GM12872 (cell line): ENCODE measurements around the gene KRT79.

ENCODE experiments used
- TF ChIP-seq, protein P1 (sequence below): IDR thresholded peaks from 3 replicates; pipeline ENCODE4 v1.5.1; 2011; ENCODE audit warnings: low read depth, mild to moderate bottlenecking, low read length, moderate library complexity; ENCODE audit not compliant: insufficient read depth

The KRT79 gene

DNA sequence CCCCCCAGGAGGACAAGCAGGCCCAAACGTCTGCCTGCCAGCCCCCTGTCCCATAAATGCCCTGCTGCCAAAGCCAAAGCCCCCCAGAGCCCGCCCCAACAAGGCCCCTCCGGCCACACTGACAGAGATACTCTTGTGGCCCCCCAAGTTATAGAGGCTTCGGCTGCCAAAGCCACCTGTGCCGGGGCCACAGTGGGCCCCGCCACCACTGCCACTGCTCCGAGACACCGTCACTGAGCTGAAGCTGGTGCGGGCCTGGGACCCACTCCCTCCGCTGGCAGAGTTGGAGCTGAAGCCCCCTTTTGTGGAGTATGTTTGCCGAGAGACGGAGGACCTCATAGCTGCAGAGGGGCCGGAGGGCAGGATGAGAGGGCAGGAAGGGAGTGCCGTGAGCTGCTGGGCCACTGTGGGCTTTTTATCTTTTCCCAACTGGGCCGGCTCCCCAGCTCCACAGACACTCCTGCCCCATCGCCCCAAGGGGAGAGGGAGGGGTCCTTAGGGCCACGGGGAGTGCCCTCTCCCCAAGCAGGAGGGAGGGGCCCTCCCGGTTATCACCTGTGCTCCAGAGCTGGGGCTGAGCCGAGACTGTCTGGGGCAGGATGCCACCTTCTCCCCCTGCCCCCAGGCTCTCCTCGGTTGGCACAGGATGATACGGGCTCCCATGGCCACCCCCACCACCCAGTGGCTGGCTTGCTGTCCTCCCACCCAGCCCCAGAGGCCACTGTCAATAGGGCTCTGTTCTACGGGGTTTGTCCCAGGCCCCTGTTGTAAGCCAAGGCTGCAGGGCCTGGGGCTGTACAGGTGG, at the start of gene KRT79:
Gene KRT79 (minus strand): TSS at position 390 of the 805 bp plus-strand sequence. CDS start 51 bp downstream, at position 339.
- TF ChIP-seq, protein P1, sequence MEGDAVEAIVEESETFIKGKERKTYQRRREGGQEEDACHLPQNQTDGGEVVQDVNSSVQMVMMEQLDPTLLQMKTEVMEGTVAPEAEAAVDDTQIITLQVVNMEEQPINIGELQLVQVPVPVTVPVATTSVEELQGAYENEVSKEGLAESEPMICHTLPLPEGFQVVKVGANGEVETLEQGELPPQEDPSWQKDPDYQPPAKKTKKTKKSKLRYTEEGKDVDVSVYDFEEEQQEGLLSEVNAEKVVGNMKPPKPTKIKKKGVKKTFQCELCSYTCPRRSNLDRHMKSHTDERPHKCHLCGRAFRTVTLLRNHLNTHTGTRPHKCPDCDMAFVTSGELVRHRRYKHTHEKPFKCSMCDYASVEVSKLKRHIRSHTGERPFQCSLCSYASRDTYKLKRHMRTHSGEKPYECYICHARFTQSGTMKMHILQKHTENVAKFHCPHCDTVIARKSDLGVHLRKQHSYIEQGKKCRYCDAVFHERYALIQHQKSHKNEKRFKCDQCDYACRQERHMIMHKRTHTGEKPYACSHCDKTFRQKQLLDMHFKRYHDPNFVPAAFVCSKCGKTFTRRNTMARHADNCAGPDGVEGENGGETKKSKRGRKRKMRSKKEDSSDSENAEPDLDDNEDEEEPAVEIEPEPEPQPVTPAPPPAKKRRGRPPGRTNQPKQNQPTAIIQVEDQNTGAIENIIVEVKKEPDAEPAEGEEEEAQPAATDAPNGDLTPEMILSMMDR = no peak

DNA sequence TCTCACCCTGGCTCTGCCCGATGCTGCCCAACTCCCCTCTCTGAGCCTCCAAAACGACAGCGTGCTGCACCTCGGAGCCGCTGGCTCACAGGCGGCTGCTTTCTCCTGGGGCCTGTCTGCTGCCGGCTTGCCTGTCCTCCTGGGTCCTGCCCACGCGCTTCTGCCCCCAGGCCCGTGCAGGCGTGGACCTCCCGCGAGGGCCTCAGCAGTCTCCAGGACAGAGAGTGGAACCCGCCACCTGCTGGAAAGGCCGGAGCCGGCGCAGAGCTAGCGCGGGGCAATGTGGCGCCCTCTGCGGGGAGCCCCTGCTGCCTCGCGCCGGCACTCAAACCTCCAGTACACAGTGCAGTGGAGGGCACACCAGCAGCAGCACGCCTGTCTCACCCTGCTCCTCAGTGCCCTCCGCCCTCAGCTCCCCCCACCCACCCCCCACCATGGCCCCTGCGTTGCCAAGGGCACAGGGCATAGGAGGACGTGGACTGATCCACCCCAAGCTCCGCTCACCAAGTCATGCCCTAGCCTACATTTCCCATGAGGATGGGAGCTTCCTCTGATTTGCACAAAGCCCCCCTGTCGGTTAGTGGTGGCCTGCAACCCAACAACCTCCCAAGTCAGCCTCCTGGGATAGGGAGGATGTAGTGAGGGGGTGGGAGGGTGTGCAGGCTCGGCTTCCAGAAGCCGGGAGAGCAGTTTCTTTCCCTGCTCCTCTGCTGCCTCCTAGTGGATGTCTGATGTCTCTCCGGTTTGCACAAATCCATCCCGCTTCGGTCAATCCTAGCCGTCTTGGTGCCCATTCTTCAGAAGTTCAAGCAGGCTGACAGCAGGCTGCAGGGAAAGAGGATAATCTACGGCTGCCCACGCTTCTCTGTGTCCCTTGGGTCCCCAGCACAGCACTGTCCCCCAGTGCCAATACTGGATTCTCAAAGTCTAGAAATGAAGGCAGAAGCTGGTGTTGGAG, 45.6 kb upstream of the KRT79 start:
- TF ChIP-seq, protein P1 = peak; percentile 97

DNA sequence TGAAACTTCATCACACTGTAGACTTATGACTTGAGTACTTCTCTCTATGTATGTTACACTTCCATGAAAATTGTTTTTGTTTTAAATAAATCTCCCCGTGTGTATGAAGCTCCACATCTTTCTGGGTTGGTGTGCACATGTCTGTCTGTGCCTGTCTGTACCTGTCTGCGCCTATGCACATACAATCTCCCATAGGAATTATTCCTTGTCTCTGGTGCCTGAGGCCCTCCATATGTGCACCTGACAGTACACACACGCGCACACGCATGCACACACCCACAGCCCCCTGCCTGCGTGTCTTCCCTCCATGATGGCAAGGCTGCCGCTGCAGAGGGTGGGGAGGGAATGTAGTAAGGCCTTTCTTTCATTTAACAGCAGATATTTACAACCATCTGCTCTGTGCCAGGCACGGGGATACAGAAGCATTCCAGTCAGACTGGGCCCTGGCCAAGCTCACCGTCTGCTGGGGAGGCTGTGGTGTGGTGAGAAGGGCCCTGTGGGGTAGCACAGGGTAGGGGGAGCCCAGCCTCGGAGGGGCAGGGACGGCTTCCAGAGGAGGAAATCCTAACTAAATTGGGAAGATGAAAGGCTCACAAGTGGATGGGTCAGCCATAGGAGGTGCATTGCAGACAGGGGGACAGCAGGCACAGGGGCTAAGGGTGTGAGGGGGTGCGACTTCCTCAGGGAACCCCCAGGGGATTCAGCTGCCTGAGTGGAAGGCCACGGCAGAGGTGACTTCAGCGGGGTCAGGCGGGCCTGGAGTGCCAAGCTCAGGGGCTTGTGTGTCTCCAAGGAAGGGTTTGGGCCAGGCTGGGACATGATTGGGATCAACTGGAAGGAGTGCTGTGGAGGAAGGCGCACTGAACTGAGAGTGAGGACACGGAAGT, 44.6 kb upstream of the KRT79 start:
- TF ChIP-seq, protein P1 = no peak

DNA sequence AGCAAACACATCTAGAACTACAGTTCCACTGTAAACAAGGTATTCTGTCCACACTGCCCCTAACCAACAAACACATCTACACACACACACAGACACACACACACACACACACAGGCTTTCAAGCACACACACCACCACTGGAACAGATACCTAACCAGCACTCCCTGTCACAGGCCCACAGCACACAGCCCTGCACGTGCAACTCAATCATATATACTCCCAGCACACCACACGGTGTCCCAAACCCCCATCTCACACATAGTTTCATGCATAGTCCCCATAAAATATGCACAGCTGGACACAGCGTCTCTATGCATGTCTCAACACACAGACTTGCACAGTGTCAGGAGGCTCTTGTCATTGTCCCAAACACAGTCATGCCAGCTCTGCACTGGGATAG, 43.1 kb upstream of the KRT79 start:
- TF ChIP-seq, protein P1 = no peak

DNA sequence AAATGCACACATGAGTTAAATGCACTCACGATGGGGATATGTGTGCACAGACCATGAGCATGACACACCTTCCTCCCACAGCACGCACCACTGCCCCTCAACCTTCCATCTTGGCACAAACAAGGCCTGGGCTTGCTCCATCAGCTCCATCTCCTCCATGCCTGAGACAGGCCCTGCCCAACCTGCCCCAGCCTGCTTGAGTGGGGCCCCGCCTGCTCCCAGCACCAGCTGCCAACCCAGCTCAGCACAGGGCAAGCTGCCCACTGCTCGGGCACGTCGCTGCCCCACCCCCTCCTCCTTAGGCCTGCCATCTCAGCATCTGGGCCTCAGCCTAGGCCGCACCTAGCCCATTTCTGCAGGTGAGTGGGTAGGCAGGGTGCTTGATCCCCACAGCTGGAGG, 42.3 kb upstream of the KRT79 start:
- TF ChIP-seq, protein P1 = no peak

DNA sequence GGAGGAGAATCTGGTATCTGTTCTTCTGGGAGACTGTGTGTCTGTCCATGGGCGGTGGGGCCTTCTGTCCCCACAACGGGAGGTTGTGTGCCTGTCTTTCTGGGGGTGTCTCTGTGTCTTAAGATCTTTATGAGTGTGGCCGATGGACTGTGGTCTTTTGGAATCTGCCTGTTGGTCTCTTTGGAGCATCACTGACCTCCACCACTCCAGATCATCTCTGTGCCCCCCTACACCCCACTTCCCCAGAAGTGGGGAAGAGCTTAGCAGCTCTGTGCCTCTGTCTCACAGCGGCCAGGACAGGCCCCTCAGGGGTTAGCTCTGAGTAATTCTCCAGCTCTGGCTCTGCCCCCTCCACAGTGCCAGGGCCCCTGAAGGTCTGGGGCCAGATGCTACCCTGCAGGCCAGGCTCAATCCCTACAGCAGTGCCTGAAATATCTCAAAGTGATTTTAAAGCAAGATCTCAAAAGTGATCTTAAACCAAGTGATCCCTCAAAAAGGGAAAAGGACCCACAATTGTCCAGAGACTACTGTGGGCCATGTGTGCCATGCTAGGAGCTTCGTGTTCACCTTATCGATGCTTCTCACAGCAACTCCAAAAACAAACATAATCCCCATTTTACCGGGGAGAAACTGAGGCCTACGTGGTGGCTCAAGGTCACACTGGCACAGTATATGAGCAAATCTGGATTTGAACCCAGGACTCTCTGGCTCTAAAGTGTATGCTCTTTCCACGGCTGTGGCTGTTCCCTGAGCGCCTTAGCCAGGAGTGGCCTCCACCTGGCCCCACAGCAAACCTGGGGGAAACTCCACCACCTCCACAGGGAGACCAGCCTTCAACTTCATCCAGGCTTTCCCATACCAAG, 40.7 kb upstream of the KRT79 start:
- TF ChIP-seq, protein P1 = no peak
